ENCODE data around the gene LTBP2.

LTBP2 gene

GRCh38 chr14:74480046-74480445, 132.0 kb downstream of the LTBP2 start:
- ChIA-PET CTCF (interaction anchor here (1.0 to 1.6 kb wide), 2 partner anchors 10 to 11 kb away, joined by 3 to 5 read pairs; no protein-coding TSS in a partner anchor), POLR2A (no interaction called here)
- DNase-seq (ENCODE audit: extremely low spot score), result no peak
- TF ChIP-seq CTCF (IDR thresholded peaks at IDR 0.05; ENCODE audit: control extremely low read depth, extremely low read depth, low read depth, missing control alignments), result no peak

- ChIA-PET CTCF (interaction anchor here (1.0 to 1.6 kb wide), 2 partner anchors 11 to 12 kb away, joined by 3 to 5 read pairs; no protein-coding TSS in a partner anchor), POLR2A (no interaction called here)
- DNase-seq (ENCODE audit: extremely low spot score), result no peak
- TF ChIP-seq CTCF (IDR thresholded peaks at IDR 0.05; ENCODE audit: control extremely low read depth, extremely low read depth, low read depth, missing control alignments), result peak; percentile 11
Observed at GRCh38 chr14:74478996-74479635, 132.9 kb downstream of the LTBP2 start.

GRCh38 chr14:74476607-74477006, 135.4 kb downstream of the LTBP2 start:
- no peak for TF ChIP-seq CTCF (IDR thresholded peaks at IDR 0.05; ENCODE audit: control extremely low read depth, extremely low read depth, low read depth, missing control alignments)
- CTCF ChIA-PET, result interaction anchor here (1.6 kb wide), 1 partner anchor 14 kb away, joined by 4 read pairs; no protein-coding TSS in a partner anchor
- DNase-seq (ENCODE audit: extremely low spot score), result no peak
- POLR2A ChIA-PET, result no interaction called here

- DNase-seq (ENCODE audit: extremely low spot score), result no peak
- TF ChIP-seq CTCF (IDR thresholded peaks at IDR 0.05; ENCODE audit: control extremely low read depth, extremely low read depth, low read depth, missing control alignments), result no peak
- ChIA-PET POLR2A (no interaction called here), CTCF (interaction anchor here (2.4 kb wide), 1 partner anchor 10 kb away, joined by 5 read pairs; no protein-coding TSS in a partner anchor)
Observed at GRCh38 chr14:74476107-74476506, 135.9 kb downstream of the LTBP2 start.

- no peak for DNase-seq (ENCODE audit: extremely low spot score)
- TF ChIP-seq CTCF (IDR thresholded peaks at IDR 0.05; ENCODE audit: control extremely low read depth, extremely low read depth, low read depth, missing control alignments), result no peak
- POLR2A ChIA-PET, result no interaction called here
- CTCF ChIA-PET, result interaction anchor here (0.9 to 2.4 kb wide), 4 partner anchors 10 to 133 kb away, joined by 3 to 5 read pairs (median 4); no protein-coding TSS in a partner anchor
Observed at GRCh38 chr14:74475678-74476077, 136.4 kb downstream of the LTBP2 start.

- POLR2A ChIA-PET, result interaction anchor here (0.6 kb wide), 1 partner anchor 292 kb away, joined by 5 read pairs; no protein-coding TSS in a partner anchor
- CTCF ChIA-PET, result interaction anchor here (1.4 to 2.4 kb wide), 2 partner anchors 8 to 15 kb away, joined by 4 to 5 read pairs; no protein-coding TSS in a partner anchor
- no peak for DNase-seq (ENCODE audit: extremely low spot score)
- no peak for TF ChIP-seq CTCF (IDR thresholded peaks at IDR 0.05; ENCODE audit: control extremely low read depth, extremely low read depth, low read depth, missing control alignments)
Observed at GRCh38 chr14:74474376-74474775, 137.7 kb downstream of the LTBP2 start.
